SK-N-SH (cell line): ENCODE measurements around the gene PUDP.

Experiments
- FOXJ3 ChIP-seq: sonication (generic); formaldehyde crosslinking; IDR thresholded peaks from 2 replicates; pipeline ENCODE4 v1.5.1; 2020; ENCODE audit warnings: mild to moderate bottlenecking, missing genetic modification reagents
- RXRA ChIP-seq: IDR thresholded peaks from 2 replicates; pipeline ENCODE4 v1.4.0; 2012; ENCODE audit warnings: low read depth, mild to moderate bottlenecking, borderline replicate concordance
- TF ChIP-seq, protein P1 (sequence below): fragments of 200-600 bp; sonication (generic); IDR thresholded peaks from 2 replicates; pipeline ENCODE4 v1.6.1; 2017; ENCODE audit warnings: antibody characterized with exemption, mild to moderate bottlenecking, moderate library complexity

- TF ChIP-seq, protein P1, sequence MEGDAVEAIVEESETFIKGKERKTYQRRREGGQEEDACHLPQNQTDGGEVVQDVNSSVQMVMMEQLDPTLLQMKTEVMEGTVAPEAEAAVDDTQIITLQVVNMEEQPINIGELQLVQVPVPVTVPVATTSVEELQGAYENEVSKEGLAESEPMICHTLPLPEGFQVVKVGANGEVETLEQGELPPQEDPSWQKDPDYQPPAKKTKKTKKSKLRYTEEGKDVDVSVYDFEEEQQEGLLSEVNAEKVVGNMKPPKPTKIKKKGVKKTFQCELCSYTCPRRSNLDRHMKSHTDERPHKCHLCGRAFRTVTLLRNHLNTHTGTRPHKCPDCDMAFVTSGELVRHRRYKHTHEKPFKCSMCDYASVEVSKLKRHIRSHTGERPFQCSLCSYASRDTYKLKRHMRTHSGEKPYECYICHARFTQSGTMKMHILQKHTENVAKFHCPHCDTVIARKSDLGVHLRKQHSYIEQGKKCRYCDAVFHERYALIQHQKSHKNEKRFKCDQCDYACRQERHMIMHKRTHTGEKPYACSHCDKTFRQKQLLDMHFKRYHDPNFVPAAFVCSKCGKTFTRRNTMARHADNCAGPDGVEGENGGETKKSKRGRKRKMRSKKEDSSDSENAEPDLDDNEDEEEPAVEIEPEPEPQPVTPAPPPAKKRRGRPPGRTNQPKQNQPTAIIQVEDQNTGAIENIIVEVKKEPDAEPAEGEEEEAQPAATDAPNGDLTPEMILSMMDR: no peak
- TF ChIP-seq FOXJ3 (CRISPR knock-in tag) (no peak), RXRA (no peak)
These were observed 88.1 kb downstream of the PUDP start for GRCh38 chrX:7059859-7060258.
